HepG2 (cell line): ENCODE data around the gene SLC25A51. TPM values are rescaled to one million over a fixed set of nuclear protein-coding genes. Genes with fewer than 3 reads are reported as not detected.
A peak's percentile ranks its signal among the peaks of the same experiment; 100 is the strongest.

Experiments used
- DPF2 ChIP-seq: sonication (generic); formaldehyde crosslinking; IDR thresholded peaks from 2 replicates; pipeline ENCODE4 v1.4.0; 2020; ENCODE audit warnings: mild to moderate bottlenecking, low read depth, missing genetic modification reagents, borderline replicate concordance
- KDM1A ChIP-seq: IDR thresholded peaks from 2 replicates; pipeline ENCODE4 v1.6.1; 2016; ENCODE audit warnings: missing compliant biosample characterization
- LCORL ChIP-seq, 2 experiments: fragments of 450-650 bp in 1 of 2; sonication (generic) in 1 of 2; formaldehyde crosslinking in 1 of 2; IDR thresholded peaks; 2 replicates each; pipeline versions ENCODE4 v1.5.0 to v1.6.1; 2017 to 2020; ENCODE audit warnings: antibody characterized with exemption in 1 of 2, missing genetic modification reagents in 1 of 2
- NFE2L1 ChIP-seq: sonication (generic); formaldehyde crosslinking; IDR thresholded peaks from 2 replicates; pipeline ENCODE4 v1.4.0; 2020; ENCODE audit warnings: missing genetic modification reagents, mild to moderate bottlenecking, borderline replicate concordance
- NR2F6 ChIP-seq, 2 experiments: IDR thresholded peaks; 2 replicates each; pipeline ENCODE4 v1.6.1; 2016; ENCODE audit warnings: antibody characterized with exemption in 1 of 2, mild to moderate bottlenecking in 1 of 2
- REPIN1 ChIP-seq: sonication (generic); formaldehyde crosslinking; IDR thresholded peaks from 2 replicates; pipeline ENCODE4 v1.8.0; 2022; ENCODE audit warnings: missing genetic modification reagents, low read depth, mild to moderate bottlenecking, borderline replicate concordance
- REXO4 ChIP-seq: sonication (generic); formaldehyde crosslinking; IDR thresholded peaks from 2 replicates; pipeline ENCODE4 v1.8.0; 2022; ENCODE audit warnings: missing genetic modification reagents, mild to moderate bottlenecking, borderline replicate concordance
- STAG1 ChIP-seq: sonication (generic); formaldehyde crosslinking; IDR thresholded peaks from 2 replicates; pipeline ENCODE4 v1.4.0; 2020; ENCODE audit warnings: missing genetic modification reagents
- TBL1XR1 ChIP-seq: fragments of 150-350 bp; IDR thresholded peaks from 2 replicates; pipeline ENCODE4 v1.6.1; 2014; ENCODE audit warnings: borderline replicate concordance, low read length; ENCODE audit not compliant: partially characterized antibody
- ZNF205 ChIP-seq: IDR thresholded peaks from 2 replicates; pipeline ENCODE4 v1.6.1; 2018; ENCODE audit warnings: missing biosample characterization, missing genetic modification reagents
- ZNF367 ChIP-seq: sonication (generic); formaldehyde crosslinking; IDR thresholded peaks from 2 replicates; pipeline ENCODE4 v1.4.0; 2020; ENCODE audit warnings: missing genetic modification reagents, borderline replicate concordance
- ZNF562 ChIP-seq: sonication (generic); formaldehyde crosslinking; IDR thresholded peaks from 2 replicates; pipeline ENCODE4 v1.8.0; 2022; ENCODE audit warnings: missing genetic modification reagents, borderline replicate concordance
- ZNF570 ChIP-seq: sonication (generic); formaldehyde crosslinking; IDR thresholded peaks from 2 replicates; pipeline ENCODE4 v1.4.0; 2020; ENCODE audit warnings: mild to moderate bottlenecking, missing genetic modification reagents, borderline replicate concordance
- ZNF629 ChIP-seq: sonication (generic); formaldehyde crosslinking; conservative IDR thresholded peaks from 2 replicates; pipeline ENCODE4 v1.5.0; 2020; ENCODE audit warnings: missing genetic modification reagents
- ZNF746 ChIP-seq: sonication (generic); formaldehyde crosslinking; IDR thresholded peaks from 2 replicates; pipeline ENCODE4 v1.8.0; 2022; ENCODE audit warnings: mild to moderate bottlenecking, missing genetic modification reagents
- ZNF775 ChIP-seq: sonication (generic); formaldehyde crosslinking; IDR thresholded peaks from 2 replicates; pipeline ENCODE4 v1.4.0; 2020; ENCODE audit warnings: missing genetic modification reagents, mild to moderate bottlenecking, moderate library complexity, borderline replicate concordance
- ZNF777 ChIP-seq: sonication (generic); formaldehyde crosslinking; IDR thresholded peaks from 2 replicates; pipeline ENCODE4 v1.4.0; 2020; ENCODE audit warnings: missing genetic modification reagents
- ZNF879 ChIP-seq: sonication (generic); formaldehyde crosslinking; IDR thresholded peaks from 2 replicates; pipeline ENCODE4 v1.8.1; 2023; ENCODE audit warnings: missing genetic modification reagents
- ZSCAN20 ChIP-seq: sonication (generic); formaldehyde crosslinking; IDR thresholded peaks from 2 replicates; pipeline ENCODE4 v1.4.0; 2020; ENCODE audit warnings: missing genetic modification reagents, mild to moderate bottlenecking, borderline replicate concordance
- polyA plus RNA-seq, 8 experiments: library from polyadenylated mRNA; depleted of rRNA in 3 of 8; stranded (reverse) in 7 of 8; unstranded in 1 of 8; fragments of >200 nt; fragmentation: Illumina TruSeq in 4 of 8; extraction: Trizol in 4 of 8; gene quantifications; 2 replicates each; pipeline versions ENCODE4 v1.2.1 to v1.2.3, GENCODE V29; 2011 to 2016; ENCODE audit warnings: low read depth in 4 of 8, missing spikeins in 1 of 8, mixed read lengths in 1 of 8; ENCODE audit not compliant: insufficient read depth in 1 of 8
- total RNA-seq, 5 experiments: library from RNA; depleted of rRNA; stranded (reverse); fragments of >200 nt; fragmentation: Illumina TruSeq; extraction: Trizol; gene quantifications; 2 replicates each; pipeline ENCODE4 v1.2.3, GENCODE V29; 2016; ENCODE audit warnings: low read depth in 1 of 5
- TF ChIP-seq, protein P1 (sequence below), 2 experiments: sonication (generic) in 1 of 2; formaldehyde crosslinking in 1 of 2; IDR thresholded peaks; 2 replicates each; pipeline versions ENCODE4 v1.5.1 to v1.6.1; 2011 to 2020; ENCODE audit warnings: borderline replicate concordance in 1 of 2, low read depth in 1 of 2, low read length in 1 of 2, mild to moderate bottlenecking in 1 of 2, missing genetic modification reagents in 1 of 2, moderate library complexity in 1 of 2
- TF ChIP-seq, protein P2 (sequence below): IDR thresholded peaks from 2 replicates; pipeline ENCODE4 v1.6.1; 2016; ENCODE audit warnings: missing compliant biosample characterization, missing genetic modification reagents, borderline replicate concordance
- TF ChIP-seq, protein P3 (sequence below): sonication (generic); formaldehyde crosslinking; conservative IDR thresholded peaks from 2 replicates; pipeline ENCODE4 v1.4.0; 2020; ENCODE audit warnings: mild to moderate bottlenecking, missing genetic modification reagents, moderate library complexity

The SLC25A51 gene
- total and polyA plus RNA-seq, 2 of the 13 experiments (the other 11 are each of a cell fraction or from before 2014, with no cell fraction given): 14.6 to 37.7 TPM

DNA sequence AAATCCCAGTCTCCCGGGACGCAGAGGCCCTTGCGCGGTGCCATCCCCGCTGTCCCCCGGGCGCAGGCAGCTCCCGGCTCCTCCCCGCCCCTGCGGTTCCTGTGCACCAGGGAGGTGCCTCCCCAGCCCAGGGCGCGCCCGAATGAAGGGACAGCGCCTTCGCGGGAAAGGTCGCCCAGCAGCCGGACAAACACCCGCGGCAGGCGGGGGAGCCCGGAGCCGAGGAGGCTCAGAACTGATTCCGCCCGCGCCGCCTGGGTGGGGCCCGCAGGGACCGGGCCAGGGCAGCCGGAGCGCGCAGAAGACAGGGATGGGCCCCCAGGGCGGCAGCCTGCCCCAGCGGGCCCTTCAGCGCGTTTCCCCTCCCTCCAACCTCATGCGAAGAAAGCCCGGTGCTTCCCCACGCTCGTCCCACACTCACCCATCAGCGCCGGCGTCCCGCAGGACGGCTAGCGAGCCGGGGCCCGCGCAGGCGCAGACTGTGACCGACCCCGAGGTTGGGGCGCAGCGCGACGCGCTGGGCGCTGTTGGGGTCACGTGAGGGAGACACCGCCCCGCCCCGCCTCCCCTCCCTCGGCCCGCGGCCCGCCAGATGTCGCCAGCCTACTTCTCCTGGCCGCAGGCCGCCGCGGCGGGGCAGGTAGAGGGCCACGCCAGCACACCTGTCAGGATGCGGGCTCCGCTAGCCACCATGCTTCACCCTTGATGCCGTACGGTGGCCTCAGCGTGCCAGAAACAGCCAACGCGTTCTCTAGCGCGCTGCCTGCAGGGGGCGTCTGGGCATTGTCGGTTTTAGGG, at the start of gene SLC25A51 (continued):
- TF ChIP-seq, protein P1, sequence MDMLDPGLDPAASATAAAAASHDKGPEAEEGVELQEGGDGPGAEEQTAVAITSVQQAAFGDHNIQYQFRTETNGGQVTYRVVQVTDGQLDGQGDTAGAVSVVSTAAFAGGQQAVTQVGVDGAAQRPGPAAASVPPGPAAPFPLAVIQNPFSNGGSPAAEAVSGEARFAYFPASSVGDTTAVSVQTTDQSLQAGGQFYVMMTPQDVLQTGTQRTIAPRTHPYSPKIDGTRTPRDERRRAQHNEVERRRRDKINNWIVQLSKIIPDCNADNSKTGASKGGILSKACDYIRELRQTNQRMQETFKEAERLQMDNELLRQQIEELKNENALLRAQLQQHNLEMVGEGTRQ (IDR thresholded peaks at IDR 0.05; ENCODE audit: low read depth, low read length): peak; percentile 90
- TF ChIP-seq, protein P1 (CRISPR knock-in tag; IDR thresholded peaks at IDR 0.05; ENCODE audit: borderline replicate concordance): peak; percentile 87; the same call in 1 of the 2 replicates
- TF ChIP-seq NR2F6 (IDR thresholded peaks at IDR 0.05) (no peak), NR2F6 (CRISPR knock-in tag; IDR thresholded peaks at IDR 0.05) (peak; percentile 76; the same call in 1 of the 2 replicates), ZNF205 (CRISPR knock-in tag) (peak; percentile 87; the same call in 1 of the 2 replicates), REPIN1 (CRISPR knock-in tag) (peak; percentile 98), ZNF367 (CRISPR knock-in tag) (no peak), TBL1XR1 (peak; percentile 57), NFE2L1 (CRISPR knock-in tag) (no peak), DPF2 (CRISPR knock-in tag) (no peak), STAG1 (CRISPR knock-in tag) (peak; percentile 93), KDM1A (peak; percentile 90; the same call in 1 of the 2 replicates), ZNF570 (CRISPR knock-in tag) (no peak), ZNF879 (CRISPR knock-in tag) (peak; percentile 77; the same call in 1 of the 2 replicates), LCORL (IDR thresholded peaks at IDR 0.05) (no peak), LCORL (CRISPR knock-in tag; IDR thresholded peaks at IDR 0.05) (peak; percentile 92), ZNF562 (CRISPR knock-in tag) (no peak), ZNF775 (CRISPR knock-in tag) (no peak), ZNF629 (CRISPR knock-in tag) (no peak), ZNF777 (peak; percentile 74), ZSCAN20 (CRISPR knock-in tag) (peak; percentile 14; the same call in 1 of the 2 replicates), REXO4 (CRISPR knock-in tag) (peak; percentile 8; the same call in 1 of the 2 replicates), ZNF746 (no peak)
- TF ChIP-seq, protein P2, sequence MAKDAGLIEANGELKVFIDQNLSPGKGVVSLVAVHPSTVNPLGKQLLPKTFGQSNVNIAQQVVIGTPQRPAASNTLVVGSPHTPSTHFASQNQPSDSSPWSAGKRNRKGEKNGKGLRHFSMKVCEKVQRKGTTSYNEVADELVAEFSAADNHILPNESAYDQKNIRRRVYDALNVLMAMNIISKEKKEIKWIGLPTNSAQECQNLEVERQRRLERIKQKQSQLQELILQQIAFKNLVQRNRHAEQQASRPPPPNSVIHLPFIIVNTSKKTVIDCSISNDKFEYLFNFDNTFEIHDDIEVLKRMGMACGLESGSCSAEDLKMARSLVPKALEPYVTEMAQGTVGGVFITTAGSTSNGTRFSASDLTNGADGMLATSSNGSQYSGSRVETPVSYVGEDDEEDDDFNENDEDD: peak; percentile 86
- TF ChIP-seq, protein P3, sequence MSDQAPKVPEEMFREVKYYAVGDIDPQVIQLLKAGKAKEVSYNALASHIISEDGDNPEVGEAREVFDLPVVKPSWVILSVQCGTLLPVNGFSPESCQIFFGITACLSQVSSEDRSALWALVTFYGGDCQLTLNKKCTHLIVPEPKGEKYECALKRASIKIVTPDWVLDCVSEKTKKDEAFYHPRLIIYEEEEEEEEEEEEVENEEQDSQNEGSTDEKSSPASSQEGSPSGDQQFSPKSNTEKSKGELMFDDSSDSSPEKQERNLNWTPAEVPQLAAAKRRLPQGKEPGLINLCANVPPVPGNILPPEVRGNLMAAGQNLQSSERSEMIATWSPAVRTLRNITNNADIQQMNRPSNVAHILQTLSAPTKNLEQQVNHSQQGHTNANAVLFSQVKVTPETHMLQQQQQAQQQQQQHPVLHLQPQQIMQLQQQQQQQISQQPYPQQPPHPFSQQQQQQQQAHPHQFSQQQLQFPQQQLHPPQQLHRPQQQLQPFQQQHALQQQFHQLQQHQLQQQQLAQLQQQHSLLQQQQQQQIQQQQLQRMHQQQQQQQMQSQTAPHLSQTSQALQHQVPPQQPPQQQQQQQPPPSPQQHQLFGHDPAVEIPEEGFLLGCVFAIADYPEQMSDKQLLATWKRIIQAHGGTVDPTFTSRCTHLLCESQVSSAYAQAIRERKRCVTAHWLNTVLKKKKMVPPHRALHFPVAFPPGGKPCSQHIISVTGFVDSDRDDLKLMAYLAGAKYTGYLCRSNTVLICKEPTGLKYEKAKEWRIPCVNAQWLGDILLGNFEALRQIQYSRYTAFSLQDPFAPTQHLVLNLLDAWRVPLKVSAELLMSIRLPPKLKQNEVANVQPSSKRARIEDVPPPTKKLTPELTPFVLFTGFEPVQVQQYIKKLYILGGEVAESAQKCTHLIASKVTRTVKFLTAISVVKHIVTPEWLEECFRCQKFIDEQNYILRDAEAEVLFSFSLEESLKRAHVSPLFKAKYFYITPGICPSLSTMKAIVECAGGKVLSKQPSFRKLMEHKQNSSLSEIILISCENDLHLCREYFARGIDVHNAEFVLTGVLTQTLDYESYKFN (CRISPR knock-in tag): peak; percentile 63
